PC-9 (cell line): ENCODE results near the gene BOD1. TPM values are rescaled to one million over a fixed set of nuclear protein-coding genes. Genes with fewer than 3 reads are reported as not detected.

Experiments used
- BruUV-seq: library from RNA; stranded (reverse); fragments of 400-500 nt; replicated peaks from 2 replicates; lab custom pipeline; 2021; lab: Mats Ljungman, UMichigan
- CTCF ChIA-PET: fragments of 300-600 bp; sonication (Branson Sonifier 250); formaldehyde crosslinking; loops from one replicate; lab custom pipeline; 2022; ENCODE audit warnings: antibody characterized with exemption; lab: Charles Lee
- POLR2A ChIA-PET: fragments of 300-600 bp; sonication (Branson Sonifier 250); formaldehyde crosslinking; loops from one replicate; lab custom pipeline; 2022; ENCODE audit warnings: antibody characterized with exemption; ENCODE audit not compliant: unreplicated experiment; lab: Charles Lee
- DNase-seq, 2 experiments: peaks; one replicate each; pipeline versions ENCODE4 v3.0.0 to v3.0.0-alpha.2; 2015 to 2022; ENCODE audit warnings: mixed read lengths in 1 of 2
- H2AFZ ChIP-seq: fragments of 200-600 bp; sonication (generic); 2 replicates; pipeline ENCODE4 v1.8.1; 2017; ENCODE audit warnings: antibody characterized with exemption
- H3F3A ChIP-seq: fragments of 200-600 bp; sonication (generic); 2 replicates; pipeline ENCODE4 v1.8.1; 2017; ENCODE audit warnings: antibody characterized with exemption, mild to moderate bottlenecking, low read depth; ENCODE audit not compliant: insufficient read depth
- H3K27ac ChIP-seq: fragments of 200-600 bp; sonication (generic); 2 replicates; pipeline ENCODE4 v1.6.1; 2016; ENCODE audit warnings: mixed run types
- H3K27me3 ChIP-seq: fragments of 200-600 bp; sonication (generic); 2 replicates; pipeline ENCODE4 v1.6.1; 2016; ENCODE audit warnings: low read depth, mixed run types; ENCODE audit not compliant: insufficient read depth
- H3K36me3 ChIP-seq: fragments of 200-600 bp; sonication (generic); 2 replicates; pipeline ENCODE4 v1.6.1; 2016; ENCODE audit warnings: low read depth, mixed run types
- H3K4me1 ChIP-seq: fragments of 200-600 bp; sonication (generic); replicated peaks from 2 replicates; pipeline ENCODE4 v1.6.1; 2016; ENCODE audit warnings: mixed run types; ENCODE audit not compliant: insufficient read depth
- H3K4me2 ChIP-seq: fragments of 200-600 bp; sonication (generic); 2 replicates; pipeline ENCODE4 v1.6.1; 2017; ENCODE audit warnings: mixed run types
- H3K4me3 ChIP-seq: fragments of 200-600 bp; sonication (generic); 2 replicates; pipeline ENCODE4 v1.6.1; 2016; ENCODE audit warnings: mixed run types
- H3K79me2 ChIP-seq: fragments of 200-600 bp; sonication (generic); 2 replicates; pipeline ENCODE4 v1.6.1; 2017; ENCODE audit warnings: low read depth, mixed run types
- H3K9me2 ChIP-seq: fragments of 200-600 bp; sonication (generic); 2 replicates; pipeline ENCODE4 v1.8.1; 2017; ENCODE audit warnings: mild to moderate bottlenecking; ENCODE audit not compliant: insufficient read depth
- H3K9me3 ChIP-seq: fragments of 200-600 bp; sonication (generic); 2 replicates; pipeline ENCODE4 v1.8.1; 2016; ENCODE audit warnings: low read depth; ENCODE audit not compliant: insufficient read depth
- H4K20me1 ChIP-seq: fragments of 200-600 bp; sonication (generic); 2 replicates; pipeline ENCODE4 v1.8.1; 2017; ENCODE audit not compliant: insufficient read depth
- CTCF ChIP-seq: fragments of 200-600 bp; sonication (generic); conservative IDR thresholded peaks from 2 replicates; pipeline ENCODE4 v1.6.1; 2017; ENCODE audit warnings: mixed run types, antibody characterized with exemption, mild to moderate bottlenecking, moderate library complexity
- EZH2 ChIP-seq: fragments of 200-600 bp; sonication (generic); IDR thresholded peaks from 2 replicates; pipeline ENCODE4 v1.8.0; 2017; ENCODE audit warnings: antibody characterized with exemption, low read depth
- intact Hi-C: fragments of 100-400 bp; cut with micrococcal nuclease; formaldehyde crosslinking; loops from one replicate; pipeline ENCODE4 v1.10.0; 2022; ENCODE audit not compliant: unreplicated experiment
- total RNA-seq: library from RNA; stranded (reverse); gene quantifications from 2 replicates; pipeline ENCODE4 v1.2.3, GENCODE V29; 2021

Gene BOD1
- total RNA-seq, 1 experiment from 2014 or later: 73.2 TPM

GRCh38 chr5:173663352-173664153 is 47.1 kb upstream of the BOD1 start:
- H3K4me3 ChIP-seq: no peak overlapping the region
- DNase-seq: no peak
- H3K4me1 ChIP-seq: no peaks in the 10 kb centered on the region
- H3K27ac ChIP-seq: no peak overlapping the region
- H3K36me3 ChIP-seq: no peaks in the 10 kb centered on the region
- no peaks in the 10 kb centered on the region for H3F3A ChIP-seq
- BruUV-seq: no TSS peak
- CTCF ChIA-PET: no interaction called here
- 0 out of 2 replicates have a peak, but pooled peaks cover 3% of the 10 kb centered on the region for H3K9me3 ChIP-seq
- intact Hi-C loops: no loop called here
- no peaks in the 10 kb centered on the region for H3K79me2 ChIP-seq
- H3K27me3 ChIP-seq: no peaks in the 10 kb centered on the region
- no peak overlapping the region for H3K4me2 ChIP-seq
- H3K9me2 ChIP-seq: no peaks in the 10 kb centered on the region
- POLR2A ChIA-PET: no interaction called here
- no peak overlapping the region for H2AFZ ChIP-seq
- TF ChIP-seq CTCF (no peak), EZH2 (no peak)
- no peaks in the 10 kb centered on the region for H4K20me1 ChIP-seq

- Histone ChIP-seq H3K36me3 (no peaks in the 10 kb centered on the region), H2AFZ (no peak overlapping the region), H3K4me2 (no peak overlapping the region), H3F3A (no peaks in the 10 kb centered on the region), H3K27me3 (no peaks in the 10 kb centered on the region), H3K4me3 (no peak overlapping the region), H3K9me3 (0 out of 2 replicates have a peak, but pooled peaks cover 3% of the 10 kb centered on the region), H3K9me2 (no peaks in the 10 kb centered on the region), H3K79me2 (no peaks in the 10 kb centered on the region), H4K20me1 (no peaks in the 10 kb centered on the region), H3K27ac (no peak overlapping the region), H3K4me1 (no peaks in the 10 kb centered on the region)
- intact Hi-C loops: no loop called here
- DNase-seq: no peak
- TF ChIP-seq EZH2: no peak
- no peak for TF ChIP-seq CTCF
- ChIA-PET POLR2A (no interaction called here), CTCF (no interaction called here)
- no TSS peak for BruUV-seq
Observed at GRCh38 chr5:173662581-173663351, 46.3 kb upstream of the BOD1 start.

- intact Hi-C loops: no loop called here
Observed at GRCh38 chr5:173660481-173661280, 44.2 kb upstream of the BOD1 start.

More at GRCh38 chr5:173660481-173661280, 44.2 kb upstream of the BOD1 start:
- H3K27me3 ChIP-seq: no peaks in the 10 kb centered on the region
- BruUV-seq: no TSS peak
- TF ChIP-seq CTCF (no peak), EZH2 (no peak)
- no peaks in the 10 kb centered on the region for H3K4me1 ChIP-seq
- H3K9me2 ChIP-seq: no peaks in the 10 kb centered on the region
- no peaks in the 10 kb centered on the region for H4K20me1 ChIP-seq
- H3K79me2 ChIP-seq: no peaks in the 10 kb centered on the region
- DNase-seq: no peak
- CTCF ChIA-PET: no interaction called here
- H2AFZ ChIP-seq: no peak overlapping the region
- H3K4me2 ChIP-seq: no peak overlapping the region
- H3K36me3 ChIP-seq: no peaks in the 10 kb centered on the region
- no peak overlapping the region for H3K4me3 ChIP-seq
- POLR2A ChIA-PET: interaction anchor here (0.6 kb wide), 1 partner anchor 230 kb away, joined by 16 read pairs; no protein-coding TSS in a partner anchor
- H3K9me3 ChIP-seq: 0 out of 2 replicates have a peak, but pooled peaks cover under 1% of the 10 kb centered on the region
- H3F3A ChIP-seq: no peaks in the 10 kb centered on the region
- H3K27ac ChIP-seq: no peak overlapping the region
